Endothelial cell of coronary artery (primary cell): Measurements from ENCODE around the gene PGK2. TPM values are rescaled to one million over a fixed set of nuclear protein-coding genes. Genes with fewer than 3 reads are reported as not detected.

ENCODE experiments used
- total RNA-seq: library from RNA; depleted of rRNA; stranded (reverse); fragments of >200 nt; gene quantifications from 2 replicates; pipeline ENCODE4 v1.2.3, GENCODE V29; 2014

The PGK2 gene
- total RNA-seq: not detected in 2 replicates

GRCh38 chr6:49787176-49787575, at the start of gene PGK2:
TSS of gene PGK2 (minus strand) at chr6:49787285. CDS start at chr6:49787187, 98 bp downstream.

GRCh38 chr6:49744259-49744658, 42.8 kb downstream of the PGK2 start, which contains the start of gene CRISP3:
TSS of gene CRISP3 (minus strand) at chr6:49744388. CDS start at chr6:49744367, 21 bp downstream.

Other genes with a start within 250 kb of the PGK2 start
- gene C6orf141, start 236.6 kb downstream of the PGK2 start, total RNA-seq: 11.3 and 13.1 TPM in 2 replicates
- not detected in 2 replicates for gene RHAG, start 150.4 kb downstream of the PGK2 start, total RNA-seq
- not detected in 2 replicates for gene CRISP2, start 73.7 kb downstream of the PGK2 start, total RNA-seq
- gene CRISP3, start 42.9 kb downstream of the PGK2 start, total RNA-seq: not detected in 2 replicates
- not detected in 2 replicates for gene CRISP1, start 79.2 kb upstream of the PGK2 start, total RNA-seq
- gene DEFB114, start 176.9 kb upstream of the PGK2 start, total RNA-seq: not detected in 2 replicates
- gene DEFB113, start 182.3 kb upstream of the PGK2 start, total RNA-seq: not detected in 2 replicates
- not detected in 2 replicates for gene DEFB110, start 234.7 kb upstream of the PGK2 start, total RNA-seq